HCT116 (cell line): ENCODE measurements around the gene NBAS. TPM values are rescaled to one million over a fixed set of nuclear protein-coding genes. Genes with fewer than 3 reads are reported as not detected.

Experiments used
- ATAC-seq: fragments of 200-7000 bp; cut with Tn5 transposase; 2 replicates; pipeline ENCODE4 v1.9.1; 2020; ENCODE audit warnings: mild to moderate bottlenecking, moderate library complexity
- BruUV-seq: library from RNA; stranded (reverse); fragments of 400-500 nt; replicated peaks from 2 replicates; lab custom pipeline; 2021; lab: Mats Ljungman, UMichigan
- CTCF ChIA-PET: fragments of 300-600 bp; sonication (Branson Sonifier 250); formaldehyde crosslinking; loops from one replicate; lab custom pipeline; 2021; ENCODE audit warnings: antibody characterized with exemption; lab: Charles Lee
- POLR2A ChIA-PET: fragments of 300-600, 350-600 bp; sonication (Branson Sonifier 250); formaldehyde crosslinking; loops from one replicate; lab custom pipeline; 2021; ENCODE audit warnings: antibody characterized with exemption; lab: Charles Lee
- RAD21 ChIA-PET, 2 experiments: fragments of 300-600 bp; sonication (Branson Sonifier 250); formaldehyde crosslinking; loops; one replicate each; lab custom pipeline; 2023; ENCODE audit warnings: low total read pairs in 2 of 2; ENCODE audit not compliant: uncharacterized antibody in 2 of 2, unreplicated experiment in 2 of 2, low non-redundant PET in 1 of 2; lab: Charles Lee
- DNase-seq: peaks from one replicate; pipeline ENCODE4 v3.0.0-alpha.2; 2010; ENCODE audit warnings: low read depth, low spot score
- H2AFZ ChIP-seq: fragments of 200-600 bp; shearing (Covaris generic), sonication (generic); 2 replicates; pipeline ENCODE4 v1.6.1; 2017; ENCODE audit warnings: low read depth, mixed run types, mixed read lengths, antibody characterized with exemption, low read length; ENCODE audit not compliant: poor library complexity, severe bottlenecking
- H3K27ac ChIP-seq: 2 replicates; pipeline ENCODE4 v1.5.1; 2012; ENCODE audit warnings: low read depth, low read length
- H3K27me3 ChIP-seq: fragments of 200-600 bp; sonication (generic); 2 replicates; pipeline ENCODE4 v1.6.1; 2016; ENCODE audit warnings: mixed run types, low read length, mixed read lengths; ENCODE audit not compliant: insufficient read depth
- H3K36me3 ChIP-seq, 2 experiments: fragments of 200-500 bp in 1 of 2; fragments of 200-600 bp in 1 of 2; sonication (Bioruptor generic) in 1 of 2; sonication (generic) in 1 of 2; 2 replicates each; pipeline versions ENCODE4 v1.5.1 to v1.6.1; 2014 to 2016; ENCODE audit warnings: low read length in 2 of 2, inconsistent platforms in 1 of 2, mixed read lengths in 1 of 2, mixed run types in 1 of 2; ENCODE audit not compliant: insufficient read depth in 2 of 2, control insufficient read depth in 1 of 2
- H3K4me1 ChIP-seq, 2 experiments: fragments of 200-600 bp in 1 of 2; sonication (generic) in 1 of 2; 2 replicates each; pipeline versions ENCODE4 v1.5.1 to v1.6.1; 2012 to 2017; ENCODE audit warnings: low read length in 2 of 2, inconsistent platforms in 1 of 2, mild to moderate bottlenecking in 1 of 2, mixed read lengths in 1 of 2, mixed run types in 1 of 2, moderate library complexity in 1 of 2; ENCODE audit not compliant: insufficient read depth in 2 of 2, control insufficient read depth in 1 of 2
- H3K4me2 ChIP-seq: fragments of 200-600 bp; sonication (generic); 2 replicates; pipeline ENCODE4 v1.6.1; 2017; ENCODE audit warnings: mixed run types, low read length, mixed read lengths
- H3K4me3 ChIP-seq, 2 experiments: fragments of 200-600 bp in 1 of 2; sonication (generic) in 1 of 2; replicated peaks in 1 of 2; 2 replicates each; pipeline ENCODE4 v1.5.1; 2011 to 2016; ENCODE audit warnings: low read length in 2 of 2, control low read depth in 1 of 2, low read depth in 1 of 2, mild to moderate bottlenecking in 1 of 2, mixed read lengths in 1 of 2, mixed run types in 1 of 2
- H3K79me2 ChIP-seq: fragments of 200-600 bp; sonication (generic); 2 replicates; pipeline ENCODE4 v1.6.1; 2017; ENCODE audit warnings: mild to moderate bottlenecking, mixed run types, low read length, moderate library complexity, mixed read lengths; ENCODE audit not compliant: insufficient read depth
- H3K9ac ChIP-seq: fragments of 200-600 bp; sonication (generic); 2 replicates; pipeline ENCODE4 v1.6.1; 2016; ENCODE audit warnings: low read length, mixed read lengths
- H3K9me2 ChIP-seq: fragments of 200-600 bp; sonication (generic), shearing (Covaris generic); 2 replicates; pipeline ENCODE4 v1.6.1; 2017; ENCODE audit warnings: mixed run types, mild to moderate bottlenecking, moderate library complexity; ENCODE audit not compliant: insufficient read depth
- H3K9me3 ChIP-seq, 2 experiments: fragments of 200-500 bp in 1 of 2; fragments of 200-600 bp in 1 of 2; sonication (Bioruptor generic) in 1 of 2; sonication (generic) in 1 of 2; 2 replicates each; pipeline ENCODE4 v1.6.1; 2014 to 2017; ENCODE audit warnings: low read length in 2 of 2, mixed read lengths in 2 of 2, inconsistent platforms in 1 of 2, low read depth in 1 of 2, mild to moderate bottlenecking in 1 of 2, mixed run types in 1 of 2, moderate library complexity in 1 of 2; ENCODE audit not compliant: control insufficient read depth in 1 of 2, insufficient read depth in 1 of 2
- H4K20me1 ChIP-seq: fragments of 200-600 bp; sonication (generic), shearing (Covaris generic); 2 replicates; pipeline ENCODE4 v1.6.1; 2017; ENCODE audit warnings: mixed run types, mild to moderate bottlenecking, moderate library complexity; ENCODE audit not compliant: insufficient read depth
- CBX3 ChIP-seq: IDR thresholded peaks from 2 replicates; pipeline ENCODE4 v1.6.1; 2012; ENCODE audit warnings: low read depth
- CEBPB ChIP-seq: IDR thresholded peaks from 2 replicates; pipeline ENCODE4 v1.6.1; 2012; ENCODE audit warnings: low read depth
- EGR1 ChIP-seq: IDR thresholded peaks from 2 replicates; pipeline ENCODE4 v1.6.1; 2012; ENCODE audit warnings: low read depth
- ELF1 ChIP-seq: IDR thresholded peaks from 2 replicates; pipeline ENCODE4 v1.6.1; 2012; ENCODE audit warnings: low read depth, borderline replicate concordance
- EZH2 ChIP-seq: fragments of 200-600 bp; sonication (generic); IDR thresholded peaks from 2 replicates; pipeline ENCODE4 v1.6.1; 2017; ENCODE audit warnings: antibody characterized with exemption, mixed run types
- JUND ChIP-seq: IDR thresholded peaks from 2 replicates; pipeline ENCODE4 v1.6.1; 2012
- POLR2A ChIP-seq: IDR thresholded peaks from 2 replicates; pipeline ENCODE4 v1.7.0; 2011; ENCODE audit warnings: borderline replicate concordance; ENCODE audit not compliant: insufficient read depth, insufficient read length; ENCODE audit errors: extremely low read depth
- SIN3A ChIP-seq: IDR thresholded peaks from 2 replicates; pipeline ENCODE4 v1.6.1; 2012; ENCODE audit warnings: low read depth
- SP1 ChIP-seq: IDR thresholded peaks from 2 replicates; pipeline ENCODE4 v1.6.1; 2012; ENCODE audit warnings: low read depth
- TCF7L2 ChIP-seq: IDR thresholded peaks from 2 replicates; pipeline ENCODE4 v1.7.0; 2011; ENCODE audit warnings: borderline replicate concordance, inconsistent platforms; ENCODE audit not compliant: insufficient read depth, insufficient read length; ENCODE audit errors: extremely low read depth
- YY1 ChIP-seq: IDR thresholded peaks from 2 replicates; pipeline ENCODE4 v1.6.1; 2011; ENCODE audit warnings: low read length, low read depth, moderate library complexity, mild to moderate bottlenecking; ENCODE audit not compliant: insufficient replicate concordance; ENCODE audit errors: extremely low read depth
- ZFX ChIP-seq: fragments of 450-650 bp; IDR thresholded peaks from 2 replicates; pipeline ENCODE4 v1.6.1; 2017
- ZNF274 ChIP-seq: fragments of 200-500 bp; sonication (Bioruptor generic); IDR thresholded peaks from 2 replicates; pipeline ENCODE4 v1.6.1; 2014; ENCODE audit warnings: mild to moderate bottlenecking, low read depth, low read length, inconsistent platforms
- intact Hi-C: fragments of 100-400 bp; cut with micrococcal nuclease; formaldehyde crosslinking; loops from 2 replicates; pipeline ENCODE4 v1.10.0; 2022
- total RNA-seq: library from RNA; stranded (reverse); gene quantifications from one replicate; pipeline ENCODE4 v1.2.1, GENCODE V29; 2021; ENCODE audit not compliant: unreplicated experiment
- TF ChIP-seq, protein P1 (sequence below): IDR thresholded peaks from 2 replicates; pipeline ENCODE4 v1.6.1; 2012; ENCODE audit warnings: low read depth
- TF ChIP-seq, protein P2 (sequence below): IDR thresholded peaks from 2 replicates; pipeline ENCODE4 v1.6.1; 2012
- TF ChIP-seq, protein P3 (sequence below), 3 experiments: fragments of 200-600 bp in 1 of 3; sonication (generic) in 1 of 3; IDR thresholded peaks in 2 of 3; conservative IDR thresholded peaks in 1 of 3; 2 replicates each; pipeline ENCODE4 v1.5.1; 2012 to 2017; ENCODE audit warnings: low read depth in 2 of 3, low read length in 2 of 3, antibody characterized with exemption in 1 of 3, borderline replicate concordance in 1 of 3, control low read depth in 1 of 3, mild to moderate bottlenecking in 1 of 3, mixed read lengths in 1 of 3, mixed run types in 1 of 3, moderate library complexity in 1 of 3; ENCODE audit not compliant: insufficient read depth in 1 of 3
- TF ChIP-seq, protein P4 (sequence below): IDR thresholded peaks from 2 replicates; pipeline ENCODE4 v1.6.1; 2011; ENCODE audit warnings: mild to moderate bottlenecking, low read length, moderate library complexity; ENCODE audit not compliant: insufficient replicate concordance; ENCODE audit errors: extremely low read depth

NBAS gene
- total RNA-seq, 1 experiment from 2014 or later: 32.8 TPM

DNA sequence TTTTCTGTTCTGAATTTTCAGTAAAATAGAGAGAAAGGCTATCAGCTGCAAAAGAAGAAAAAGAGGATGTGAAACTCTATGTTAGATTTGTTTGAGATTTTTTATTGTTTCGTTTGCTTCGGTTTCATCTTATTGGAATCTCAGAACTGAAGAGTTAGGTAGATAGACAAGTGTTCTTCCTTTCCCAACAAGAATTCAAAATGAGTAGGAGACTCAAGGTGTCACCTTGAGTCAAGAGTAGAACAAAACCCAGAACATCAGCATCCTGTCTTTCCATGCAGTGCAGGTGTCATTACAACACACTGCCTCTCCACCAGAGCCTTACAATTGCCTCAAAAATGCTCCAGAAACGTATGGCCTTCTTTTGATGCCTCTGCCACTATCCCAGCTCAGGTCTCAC lies 21.1 kb downstream of the NBAS start (continued):
- TF ChIP-seq, protein P1, sequence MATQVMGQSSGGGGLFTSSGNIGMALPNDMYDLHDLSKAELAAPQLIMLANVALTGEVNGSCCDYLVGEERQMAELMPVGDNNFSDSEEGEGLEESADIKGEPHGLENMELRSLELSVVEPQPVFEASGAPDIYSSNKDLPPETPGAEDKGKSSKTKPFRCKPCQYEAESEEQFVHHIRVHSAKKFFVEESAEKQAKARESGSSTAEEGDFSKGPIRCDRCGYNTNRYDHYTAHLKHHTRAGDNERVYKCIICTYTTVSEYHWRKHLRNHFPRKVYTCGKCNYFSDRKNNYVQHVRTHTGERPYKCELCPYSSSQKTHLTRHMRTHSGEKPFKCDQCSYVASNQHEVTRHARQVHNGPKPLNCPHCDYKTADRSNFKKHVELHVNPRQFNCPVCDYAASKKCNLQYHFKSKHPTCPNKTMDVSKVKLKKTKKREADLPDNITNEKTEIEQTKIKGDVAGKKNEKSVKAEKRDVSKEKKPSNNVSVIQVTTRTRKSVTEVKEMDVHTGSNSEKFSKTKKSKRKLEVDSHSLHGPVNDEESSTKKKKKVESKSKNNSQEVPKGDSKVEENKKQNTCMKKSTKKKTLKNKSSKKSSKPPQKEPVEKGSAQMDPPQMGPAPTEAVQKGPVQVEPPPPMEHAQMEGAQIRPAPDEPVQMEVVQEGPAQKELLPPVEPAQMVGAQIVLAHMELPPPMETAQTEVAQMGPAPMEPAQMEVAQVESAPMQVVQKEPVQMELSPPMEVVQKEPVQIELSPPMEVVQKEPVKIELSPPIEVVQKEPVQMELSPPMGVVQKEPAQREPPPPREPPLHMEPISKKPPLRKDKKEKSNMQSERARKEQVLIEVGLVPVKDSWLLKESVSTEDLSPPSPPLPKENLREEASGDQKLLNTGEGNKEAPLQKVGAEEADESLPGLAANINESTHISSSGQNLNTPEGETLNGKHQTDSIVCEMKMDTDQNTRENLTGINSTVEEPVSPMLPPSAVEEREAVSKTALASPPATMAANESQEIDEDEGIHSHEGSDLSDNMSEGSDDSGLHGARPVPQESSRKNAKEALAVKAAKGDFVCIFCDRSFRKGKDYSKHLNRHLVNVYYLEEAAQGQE: no peak
- TF ChIP-seq SP1 (no peak), EGR1 (no peak), ZFX (no peak), JUND (no peak), POLR2A (no peak), ZNF274 (no peak), ELF1 (no peak)

DNA sequence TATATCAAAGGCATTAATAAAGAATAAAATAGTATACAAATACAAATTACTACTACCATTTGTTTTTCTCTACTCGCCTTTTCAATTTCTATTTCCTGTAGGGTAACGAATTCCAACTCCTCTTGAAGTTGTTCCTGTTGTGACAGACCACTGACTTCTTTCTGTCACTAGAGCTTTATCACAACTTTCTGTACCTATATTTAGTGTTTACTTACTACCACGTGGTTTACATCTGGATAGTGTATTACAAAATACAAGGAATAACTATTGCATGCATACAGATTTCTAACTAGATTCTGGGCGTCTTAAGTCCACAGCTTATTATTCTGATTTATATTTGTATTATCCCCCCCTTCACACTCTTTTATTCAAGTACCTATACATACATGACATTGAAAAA lies 22.3 kb downstream of the NBAS start:
- ChIA-PET RAD21 (no interaction called here), POLR2A (no interaction called here), CTCF (interaction anchor here (1.3 to 1.8 kb wide), 3 partner anchors 8 to 39 kb away, joined by 3 to 18 read pairs (median 5); no protein-coding TSS in a partner anchor)
- H2AFZ ChIP-seq: no peak overlapping the region
- no peaks in the 10 kb centered on the region for H3K79me2 ChIP-seq
- no TSS peak for BruUV-seq
- H3K9me2 ChIP-seq: no peaks in the 10 kb centered on the region
- no peak overlapping the region for H3K4me3 ChIP-seq
- 0 out of 4 replicates have a peak, but pooled peaks cover 0 to 2% of the 10 kb centered on the region in 2 experiments for H3K36me3 ChIP-seq
- ATAC-seq: no peak
- TF ChIP-seq EZH2 (no peak), YY1 (no peak), SIN3A (no peak), SP1 (no peak), CEBPB (no peak), JUND (no peak), ZFX (no peak), TCF7L2 (no peak), CBX3 (no peak), EGR1 (no peak), ELF1 (no peak)
- TF ChIP-seq, protein P2, sequence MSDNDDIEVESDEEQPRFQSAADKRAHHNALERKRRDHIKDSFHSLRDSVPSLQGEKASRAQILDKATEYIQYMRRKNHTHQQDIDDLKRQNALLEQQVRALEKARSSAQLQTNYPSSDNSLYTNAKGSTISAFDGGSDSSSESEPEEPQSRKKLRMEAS: no peak
- TF ChIP-seq, protein P3, sequence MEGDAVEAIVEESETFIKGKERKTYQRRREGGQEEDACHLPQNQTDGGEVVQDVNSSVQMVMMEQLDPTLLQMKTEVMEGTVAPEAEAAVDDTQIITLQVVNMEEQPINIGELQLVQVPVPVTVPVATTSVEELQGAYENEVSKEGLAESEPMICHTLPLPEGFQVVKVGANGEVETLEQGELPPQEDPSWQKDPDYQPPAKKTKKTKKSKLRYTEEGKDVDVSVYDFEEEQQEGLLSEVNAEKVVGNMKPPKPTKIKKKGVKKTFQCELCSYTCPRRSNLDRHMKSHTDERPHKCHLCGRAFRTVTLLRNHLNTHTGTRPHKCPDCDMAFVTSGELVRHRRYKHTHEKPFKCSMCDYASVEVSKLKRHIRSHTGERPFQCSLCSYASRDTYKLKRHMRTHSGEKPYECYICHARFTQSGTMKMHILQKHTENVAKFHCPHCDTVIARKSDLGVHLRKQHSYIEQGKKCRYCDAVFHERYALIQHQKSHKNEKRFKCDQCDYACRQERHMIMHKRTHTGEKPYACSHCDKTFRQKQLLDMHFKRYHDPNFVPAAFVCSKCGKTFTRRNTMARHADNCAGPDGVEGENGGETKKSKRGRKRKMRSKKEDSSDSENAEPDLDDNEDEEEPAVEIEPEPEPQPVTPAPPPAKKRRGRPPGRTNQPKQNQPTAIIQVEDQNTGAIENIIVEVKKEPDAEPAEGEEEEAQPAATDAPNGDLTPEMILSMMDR (IDR thresholded peaks at IDR 0.05 in 2 of 3, conservative IDR thresholded peaks at IDR 0.05 in 1 of 3; ENCODE audit: borderline replicate concordance in 1 of 3, insufficient read depth in 1 of 3, low read depth in 2 of 3, low read length in 2 of 3): no peak
- TF ChIP-seq, protein P4, sequence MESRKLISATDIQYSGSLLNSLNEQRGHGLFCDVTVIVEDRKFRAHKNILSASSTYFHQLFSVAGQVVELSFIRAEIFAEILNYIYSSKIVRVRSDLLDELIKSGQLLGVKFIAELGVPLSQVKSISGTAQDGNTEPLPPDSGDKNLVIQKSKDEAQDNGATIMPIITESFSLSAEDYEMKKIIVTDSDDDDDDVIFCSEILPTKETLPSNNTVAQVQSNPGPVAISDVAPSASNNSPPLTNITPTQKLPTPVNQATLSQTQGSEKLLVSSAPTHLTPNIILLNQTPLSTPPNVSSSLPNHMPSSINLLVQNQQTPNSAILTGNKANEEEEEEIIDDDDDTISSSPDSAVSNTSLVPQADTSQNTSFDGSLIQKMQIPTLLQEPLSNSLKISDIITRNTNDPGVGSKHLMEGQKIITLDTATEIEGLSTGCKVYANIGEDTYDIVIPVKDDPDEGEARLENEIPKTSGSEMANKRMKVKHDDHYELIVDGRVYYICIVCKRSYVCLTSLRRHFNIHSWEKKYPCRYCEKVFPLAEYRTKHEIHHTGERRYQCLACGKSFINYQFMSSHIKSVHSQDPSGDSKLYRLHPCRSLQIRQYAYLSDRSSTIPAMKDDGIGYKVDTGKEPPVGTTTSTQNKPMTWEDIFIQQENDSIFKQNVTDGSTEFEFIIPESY: no peak
- no peak overlapping the region for H3K27ac ChIP-seq
- H3K4me1 ChIP-seq: no peaks in the 10 kb centered on the region
- no peaks in the 10 kb centered on the region for H3K9me3 ChIP-seq
- no peaks in the 10 kb centered on the region for H4K20me1 ChIP-seq
- H3K4me2 ChIP-seq: no peak overlapping the region
- H3K9ac ChIP-seq: no peak overlapping the region
- intact Hi-C loops: no loop called here
- H3K27me3 ChIP-seq: no peaks in the 10 kb centered on the region
- DNase-seq: no peak
